H1 (cell line): ENCODE measurements around the gene MTMR8.

Experiments
- CEBPB ChIP-seq: IDR thresholded peaks from 2 replicates; pipeline ENCODE4 v1.6.1; 2012; ENCODE audit warnings: low read depth, low read length
- CHD1 ChIP-seq: IDR thresholded peaks from 2 replicates; pipeline ENCODE4 v1.6.1; 2012; ENCODE audit warnings: low read depth, low read length, improper control_type of control experiment
- CTCF ChIP-seq, 3 experiments: IDR thresholded peaks; 1 replicate in 2 of 3; 2 replicates in 1 of 3; pipeline versions ENCODE4 v1.5.1 to v1.6.1; 2011; ENCODE audit warnings: low read length in 3 of 3, mild to moderate bottlenecking in 3 of 3, inconsistent platforms in 2 of 3, low read depth in 1 of 3, moderate library complexity in 1 of 3; ENCODE audit not compliant: insufficient read depth in 1 of 3; ENCODE audit errors: control extremely low read depth in 1 of 3
- EP300 ChIP-seq, 2 experiments: IDR thresholded peaks; 1 replicate in 1 of 2; 2 replicates in 1 of 2; pipeline ENCODE4 v1.6.1; 2011 to 2012; ENCODE audit warnings: low read depth in 2 of 2, low read length in 2 of 2, mild to moderate bottlenecking in 2 of 2, borderline replicate concordance in 1 of 2, inconsistent platforms in 1 of 2, moderate library complexity in 1 of 2
- JUND ChIP-seq: IDR thresholded peaks from 2 replicates; pipeline ENCODE4 v1.6.1; 2011; ENCODE audit warnings: mild to moderate bottlenecking, improper control_type of control experiment, low read length
- MAX ChIP-seq: IDR thresholded peaks from 2 replicates; pipeline ENCODE4 v1.6.1; 2012; ENCODE audit warnings: inconsistent platforms
- POLR2A ChIP-seq, 2 experiments: IDR thresholded peaks; 1 replicate in 1 of 2; 2 replicates in 1 of 2; pipeline ENCODE4 v1.6.1; 2011; ENCODE audit warnings: low read depth in 2 of 2, low read length in 2 of 2, mild to moderate bottlenecking in 2 of 2; ENCODE audit errors: control extremely low read depth in 1 of 2
- SP4 ChIP-seq: IDR thresholded peaks from 2 replicates; pipeline ENCODE4 v1.6.1; 2012; ENCODE audit warnings: low read length, inconsistent platforms
- TAF1 ChIP-seq: IDR thresholded peaks from 2 replicates; pipeline ENCODE4 v1.6.1; 2011; ENCODE audit warnings: mild to moderate bottlenecking, low read depth, low read length
- YY1 ChIP-seq: IDR thresholded peaks from 2 replicates; pipeline ENCODE4 v1.6.1; 2011; ENCODE audit warnings: low read depth, mild to moderate bottlenecking, low read length

- TF ChIP-seq CTCF (IDR thresholded peaks at IDR 0.05; ENCODE audit: control extremely low read depth in 1 of 3, insufficient read depth in 1 of 3, low read depth in 1 of 3, low read length in 3 of 3), result no peak
- TF ChIP-seq CHD1, result no peak
- no peak for TF ChIP-seq TAF1
- no peak for TF ChIP-seq YY1
- TF ChIP-seq POLR2A (IDR thresholded peaks at IDR 0.05; ENCODE audit: control extremely low read depth in 1 of 2, low read depth in 2 of 2, low read length in 2 of 2), result no peak
- TF ChIP-seq SP4, result no peak
- no peak for TF ChIP-seq MAX
- TF ChIP-seq JUND, result no peak
- no peak for TF ChIP-seq EP300 (IDR thresholded peaks at IDR 0.05; ENCODE audit: borderline replicate concordance in 1 of 2, low read depth in 2 of 2, low read length in 2 of 2)
- no peak for TF ChIP-seq CEBPB
These were observed 42.0 kb upstream of the MTMR8 start for GRCh38 chrX:64437218-64437617.
